H1 (cell line): Measurements from ENCODE around the gene SHISAL2B. TPM values are rescaled to one million over a fixed set of nuclear protein-coding genes. Genes with fewer than 3 reads are reported as not detected.

Experiments used
- CTCF ChIA-PET: fragments of 300-600 bp; sonication (Branson Sonifier 250); formaldehyde crosslinking; loops from one replicate; lab custom pipeline; 2021; ENCODE audit not compliant: partially characterized antibody; lab: Charles Lee
- POLR2A ChIA-PET: fragments of 300-600 bp; sonication (Branson Sonifier 250); formaldehyde crosslinking; loops from one replicate; lab custom pipeline; 2021; ENCODE audit warnings: inconsistent platforms; ENCODE audit not compliant: partially characterized antibody; lab: Charles Lee
- DNase-seq, 2 experiments: peaks; one replicate each; pipeline versions ENCODE4 v3.0.0 to v3.0.0-alpha.2; 2010 to 2022; ENCODE audit warnings: low spot score in 2 of 2, low read depth in 1 of 2, mixed read lengths in 1 of 2
- FAIRE-seq: peaks from 2 replicates; lab custom pipeline; 2011; peaks lifted over from hg19 to GRCh38; lab: Jason Lieb, UNC
- H2AFZ ChIP-seq: 2 replicates; pipeline ENCODE4 v1.8.1; 2012; ENCODE audit warnings: low read length, inconsistent platforms
- H2AK5ac ChIP-seq: 2 replicates; pipeline ENCODE4 v1.6.1; 2013; ENCODE audit warnings: low read depth, low read length
- H2BK120ac ChIP-seq: replicated peaks from 2 replicates; pipeline ENCODE3; 2013; ENCODE audit warnings: low read depth, low read length, inconsistent platforms
- H2BK12ac ChIP-seq: 2 replicates; pipeline ENCODE4 v1.6.1; 2013; ENCODE audit warnings: low read depth, low read length
- H2BK15ac ChIP-seq: 2 replicates; pipeline ENCODE4 v1.6.1; 2013; ENCODE audit warnings: low read length
- H2BK20ac ChIP-seq: 2 replicates; pipeline ENCODE4 v1.6.1; 2013; ENCODE audit warnings: low read length
- H2BK5ac ChIP-seq: 2 replicates; pipeline ENCODE4 v1.6.1; 2013; ENCODE audit warnings: low read depth, low read length
- H3K14ac ChIP-seq: 2 replicates; pipeline ENCODE4 v1.6.1; 2013; ENCODE audit warnings: inconsistent platforms; ENCODE audit not compliant: insufficient read length
- H3K18ac ChIP-seq: 2 replicates; pipeline ENCODE4 v1.6.1; 2013; ENCODE audit warnings: low read length; ENCODE audit errors: extremely low read depth
- H3K23ac ChIP-seq: 2 replicates; pipeline ENCODE4 v1.6.1; 2013; ENCODE audit warnings: inconsistent platforms; ENCODE audit not compliant: insufficient read length
- H3K23me2 ChIP-seq: 2 replicates; pipeline ENCODE4 v1.6.1; 2013; ENCODE audit warnings: low read depth, low read length
- H3K27ac ChIP-seq: 2 replicates; pipeline ENCODE4 v1.6.1; 2011; ENCODE audit warnings: low read depth, low read length, inconsistent platforms
- H3K27me3 ChIP-seq, 4 experiments: replicated peaks in 1 of 4; 1 replicate in 1 of 4; 2 replicates in 3 of 4; pipeline versions ENCODE4 v1.6.1 to v1.8.1; 2011 to 2013; ENCODE audit warnings: low read length in 3 of 4, mild to moderate bottlenecking in 3 of 4, inconsistent platforms in 2 of 4, mixed read lengths in 2 of 4, moderate library complexity in 1 of 4; ENCODE audit not compliant: control insufficient read depth in 3 of 4, insufficient read depth in 3 of 4; ENCODE audit errors: extremely low read depth in 1 of 4
- H3K36me3 ChIP-seq, 4 experiments: 2 replicates each; pipeline versions ENCODE4 v1.6.1 to v1.8.1; 2011 to 2013; ENCODE audit warnings: mild to moderate bottlenecking in 4 of 4, low read length in 3 of 4, moderate library complexity in 2 of 4, control low read depth in 1 of 4, inconsistent platforms in 1 of 4; ENCODE audit not compliant: insufficient read depth in 4 of 4, control insufficient read depth in 2 of 4
- H3K4ac ChIP-seq: replicated peaks from 2 replicates; pipeline ENCODE3; 2013; ENCODE audit warnings: low read length, low read depth, mixed read lengths, inconsistent platforms; ENCODE audit not compliant: insufficient read length
- H3K4me1 ChIP-seq, 4 experiments: replicated peaks in 1 of 4; 1 replicate in 1 of 4; 2 replicates in 3 of 4; pipeline versions ENCODE4 v1.6.1 to v1.8.1; 2011 to 2013; ENCODE audit warnings: low read length in 3 of 4, inconsistent platforms in 2 of 4, mixed read lengths in 1 of 4; ENCODE audit not compliant: insufficient read depth in 4 of 4, control insufficient read depth in 3 of 4
- H3K4me2 ChIP-seq, 2 experiments: 2 replicates each; pipeline versions ENCODE4 v1.6.1 to v1.8.1; 2011 to 2013; ENCODE audit warnings: low read depth in 2 of 2, low read length in 2 of 2, control low read depth in 1 of 2, inconsistent platforms in 1 of 2, mild to moderate bottlenecking in 1 of 2; ENCODE audit not compliant: insufficient read depth in 1 of 2
- H3K4me3 ChIP-seq, 4 experiments: fragments of 200-600, 300-600 bp in 1 of 4; sonication (generic), shearing (Covaris generic), sonication (Bioruptor Twin) in 1 of 4; 2 replicates each; pipeline versions ENCODE4 v1.5.1 to v1.8.1; 2011 to 2016; ENCODE audit warnings: low read length in 4 of 4, low read depth in 3 of 4, control low read depth in 2 of 4, inconsistent platforms in 2 of 4, mild to moderate bottlenecking in 2 of 4, mixed read lengths in 1 of 4, moderate library complexity in 1 of 4; ENCODE audit not compliant: insufficient read depth in 2 of 4; ENCODE audit errors: extremely low read depth in 1 of 4
- H3K56ac ChIP-seq: replicated peaks from 2 replicates; pipeline ENCODE3; 2013; ENCODE audit warnings: low read depth, mild to moderate bottlenecking, mixed read lengths, low read length, inconsistent platforms; ENCODE audit not compliant: insufficient read length
- H3K79me1 ChIP-seq: 2 replicates; pipeline ENCODE4 v1.6.1; 2013; ENCODE audit warnings: low read depth, low read length, control low read depth
- H3K79me2 ChIP-seq, 2 experiments: 2 replicates each; pipeline versions ENCODE4 v1.6.1 to v1.8.1; 2012 to 2013; ENCODE audit warnings: low read length in 2 of 2, mild to moderate bottlenecking in 2 of 2, inconsistent platforms in 1 of 2; ENCODE audit not compliant: insufficient read depth in 2 of 2, control insufficient read depth in 1 of 2
- H3K9ac ChIP-seq, 4 experiments: replicated peaks in 1 of 4; 1 replicate in 1 of 4; 2 replicates in 3 of 4; pipeline versions ENCODE4 v1.6.1 to v1.8.1; 2011 to 2013; ENCODE audit warnings: low read depth in 3 of 4, low read length in 3 of 4, control low read depth in 2 of 4, mild to moderate bottlenecking in 2 of 4, moderate library complexity in 2 of 4, inconsistent platforms in 1 of 4; ENCODE audit errors: extremely low read depth in 1 of 4
- H3K9me3 ChIP-seq, 2 experiments: 2 replicates each; pipeline versions ENCODE4 v1.6.1 to v1.8.1; 2012 to 2013; ENCODE audit warnings: mild to moderate bottlenecking in 2 of 2, moderate library complexity in 2 of 2, control low read depth in 1 of 2, inconsistent platforms in 1 of 2, low read depth in 1 of 2, low read length in 1 of 2, mixed read lengths in 1 of 2; ENCODE audit not compliant: insufficient read depth in 2 of 2
- H4K20me1 ChIP-seq, 2 experiments: replicated peaks in 1 of 2; 2 replicates each; pipeline versions ENCODE3 to v1.8.1; 2011 to 2013; ENCODE audit warnings: inconsistent platforms in 2 of 2, low read length in 2 of 2, mild to moderate bottlenecking in 1 of 2; ENCODE audit not compliant: insufficient read depth in 2 of 2, control insufficient read depth in 1 of 2
- H4K5ac ChIP-seq: 2 replicates; pipeline ENCODE4 v1.6.1; 2013; ENCODE audit warnings: low read length, low read depth, mixed read lengths, inconsistent platforms; ENCODE audit not compliant: insufficient read length
- H4K8ac ChIP-seq: 2 replicates; pipeline ENCODE4 v1.8.0; 2013; ENCODE audit warnings: mild to moderate bottlenecking, moderate library complexity, low read length, inconsistent platforms; ENCODE audit not compliant: insufficient read depth; ENCODE audit errors: extremely low read depth
- H4K91ac ChIP-seq: replicated peaks from 2 replicates; pipeline ENCODE3; 2013; ENCODE audit warnings: low read length, mixed read lengths, inconsistent platforms; ENCODE audit not compliant: insufficient read length
- ATF3 ChIP-seq: IDR thresholded peaks from 2 replicates; pipeline ENCODE4 v1.6.1; 2011; ENCODE audit warnings: low read depth, mild to moderate bottlenecking, low read length; ENCODE audit not compliant: insufficient read depth
- BCL11A ChIP-seq, 2 experiments: IDR thresholded peaks; one replicate each; pipeline ENCODE4 v1.6.1; 2011; ENCODE audit warnings: low read depth in 2 of 2, low read length in 2 of 2, mild to moderate bottlenecking in 2 of 2
- BRCA1 ChIP-seq: IDR thresholded peaks from 2 replicates; pipeline ENCODE4 v1.6.1; 2012; ENCODE audit warnings: low read depth, low read length, improper control_type of control experiment
- CBX5 ChIP-seq: fragments of 300-800, 300-1000 bp; sonication (generic); IDR thresholded peaks from 2 replicates; pipeline ENCODE4 v1.7.1; 2016; ENCODE audit warnings: antibody characterized with exemption, low read length, low read depth
- CBX8 ChIP-seq: fragments of 300-800, 300-1000 bp; sonication (generic); IDR thresholded peaks from 2 replicates; pipeline ENCODE4 v1.7.1; 2016; ENCODE audit warnings: low read depth, low read length, borderline replicate concordance
- CHD1 ChIP-seq: IDR thresholded peaks from 2 replicates; pipeline ENCODE4 v1.6.1; 2012; ENCODE audit warnings: low read depth, low read length, improper control_type of control experiment
- CTBP2 ChIP-seq: IDR thresholded peaks from 2 replicates; pipeline ENCODE4 v1.7.0; 2011; ENCODE audit warnings: borderline replicate concordance, mild to moderate bottlenecking, moderate library complexity, mixed read lengths, low read length; ENCODE audit not compliant: insufficient read depth, insufficient read length
- GABPA ChIP-seq: IDR thresholded peaks from 2 replicates; pipeline ENCODE4 v1.6.1; 2011; ENCODE audit warnings: mild to moderate bottlenecking, low read length, moderate library complexity, borderline replicate concordance; ENCODE audit not compliant: insufficient read depth
- GTF2F1 ChIP-seq: IDR thresholded peaks from 2 replicates; pipeline ENCODE4 v1.6.1; 2012; ENCODE audit warnings: low read depth, low read length, improper control_type of control experiment, borderline replicate concordance
- KDM4A ChIP-seq: IDR thresholded peaks from one replicate; pipeline ENCODE4 v1.7.1; 2012; ENCODE audit warnings: low read depth, mild to moderate bottlenecking, moderate library complexity, low read length, inconsistent platforms; ENCODE audit not compliant: severe bottlenecking
- PHF8 ChIP-seq: fragments of 200-600 bp; sonication (generic); conservative IDR thresholded peaks from 2 replicates; pipeline ENCODE4 v1.7.1; 2012; ENCODE audit warnings: low read depth, mild to moderate bottlenecking, inconsistent platforms, low read length, moderate library complexity
- RFX5 ChIP-seq: IDR thresholded peaks from 2 replicates; pipeline ENCODE4 v1.6.1; 2011; ENCODE audit warnings: low read depth, low read length, improper control_type of control experiment, borderline replicate concordance
- SP2 ChIP-seq: IDR thresholded peaks from 2 replicates; pipeline ENCODE4 v1.6.1; 2012; ENCODE audit warnings: mild to moderate bottlenecking, low read length, inconsistent platforms
- WGBS, 2 experiments: shearing (Covaris generic) in 1 of 2; methylation state at CpG; one replicate each; pipeline versions ENCODE4 v1.1.6 to v1.1.7; 2013 to 2015; ENCODE audit warnings: low lambda C conversion rate in 2 of 2, mixed read lengths in 2 of 2, inconsistent platforms in 1 of 2, low coverage in 1 of 2, missing lambda C conversion rate in 1 of 2; ENCODE audit not compliant: insufficient replicate concordance in 2 of 2, insufficient coverage in 1 of 2, insufficient read length in 1 of 2; ENCODE audit errors: extremely low coverage in 1 of 2, missing lambda C conversion rate in 1 of 2; 5-methylcytosine and 5-hydroxymethylcytosine counted together
- polyA plus RNA-seq, 7 experiments: library from polyadenylated mRNA; depleted of rRNA in 3 of 7; stranded (reverse) in 5 of 7; unstranded in 2 of 7; fragments of >200 nt in 5 of 7; fragments of 200-250 nt in 2 of 7; gene quantifications; 1 replicate in 5 of 7; 2 replicates in 1 of 7; 4 replicates in 1 of 7; pipeline versions ENCODE4 v1.2.1 to v1.2.3, GENCODE V29; 2011 to 2013; ENCODE audit warnings: missing spikeins in 2 of 7, mixed read lengths in 2 of 7
- total RNA-seq: library from RNA; stranded (reverse); fragmentation: NEBNext Ultra II Directional; extraction: Animal tissue kit (Norgen Biotek cat#: 25700); gene quantifications from 2 replicates; pipeline ENCODE4 v1.2.1, GENCODE V29; 2021

The SHISAL2B gene
- total and polyA plus RNA-seq, 2 of the 8 experiments (the other 6 are each of a cell fraction or from before 2014, with no cell fraction given): 10.6 to 14.2 TPM

- FAIRE-seq: no peak
- H3K4me3 ChIP-seq: no peak overlapping the region
- H4K5ac ChIP-seq: no peak overlapping the region
- H2BK20ac ChIP-seq: no peak overlapping the region
- TF ChIP-seq KDM4A (no peak), CHD1 (no peak), PHF8 (no peak), CBX8 (no peak), CBX5 (no peak), SP2 (no peak), GTF2F1 (no peak), RFX5 (no peak), BRCA1 (no peak), ATF3 (no peak), CTBP2 (no peak), BCL11A (IDR thresholded peaks at IDR 0.05; ENCODE audit: low read depth in 2 of 2, low read length in 2 of 2) (no peak), GABPA (no peak)
- H3K27me3 ChIP-seq: no peaks in the 10 kb centered on the region
- no peak overlapping the region for H4K91ac ChIP-seq
- H2BK120ac ChIP-seq: no peak overlapping the region
- no peak overlapping the region for H3K14ac ChIP-seq
- H3K79me1 ChIP-seq: no peaks in the 10 kb centered on the region
- 81% methylated on average over 4 of the region's 4 CpGs; no CpG with 5 or more reads in 1 of the 2 experiments for WGBS, 2 experiments
- peaks cover 0 to 6% (median 0%) of the 10 kb centered on the region in 4 experiments; a peak in 1 of 8 replicates for H3K36me3 ChIP-seq
- ChIA-PET POLR2A (no interaction called here), CTCF (no interaction called here)
- no peak overlapping the region for H3K18ac ChIP-seq
- H3K4me2 ChIP-seq: no peak overlapping the region
- H3K23me2 ChIP-seq: no peaks in the 10 kb centered on the region
- H3K9me3 ChIP-seq: peaks cover 7 to 9% of the 10 kb centered on the region in 2 experiments; a peak in 2 of 4 replicates
- H2BK12ac ChIP-seq: no peak overlapping the region
- no peak overlapping the region for H2BK15ac ChIP-seq
- no peak overlapping the region for H3K4ac ChIP-seq
- no peak overlapping the region for H2AK5ac ChIP-seq
- H4K20me1 ChIP-seq: no peaks in the 10 kb centered on the region
- no peak overlapping the region for H4K8ac ChIP-seq
- no peak overlapping the region for H3K9ac ChIP-seq
- no peak overlapping the region for H3K27ac ChIP-seq
- H3K56ac ChIP-seq: no peak overlapping the region
- no peaks in the 10 kb centered on the region for H3K79me2 ChIP-seq
- no peak overlapping the region for H2BK5ac ChIP-seq
- peaks cover 0 to 3% (median under 1%) of the 10 kb centered on the region in 4 experiments; a peak in 3 of 7 replicates for H3K4me1 ChIP-seq
- DNase-seq: no peak
- H3K23ac ChIP-seq: no peak overlapping the region
- no peak overlapping the region for H2AFZ ChIP-seq
These were observed 10.5 kb downstream of the SHISAL2B start for GRCh38 chr5:64700765-64701164.
